Measurements from ENCODE around the gene SNRNP200.

GRCh38 chr2:96353606-96354101 is 48.3 kb upstream of the SNRNP200 start:
- TF ChIP-seq CTCF (IDR thresholded peaks at IDR 0.05) (no peak), EZH2 (IDR thresholded peaks at IDR 0.05; ENCODE audit: borderline replicate concordance, insufficient read depth, low read depth, low read length, poor library complexity, severe bottlenecking) (no peak)
